BLaER1 treated with 17β-estradiol and CSF1 and Interleukin-3, amounts not matched to agents 10 nM and 100 nM (cell line): Measurements from ENCODE around the gene PEDS1.
"Not testable (repeated sequence)": the region's sequence is repeated elsewhere in the genome, so short reads cannot be mapped to it uniquely, and the experiment has no call there.

ENCODE experiments used
- H3K27ac ChIP-seq, 11 experiments: shearing (Covaris generic); formaldehyde crosslinking; 2 replicates each; pipeline ENCODE4 v1.8.1; 2022
- H3K27me3 ChIP-seq, 11 experiments: shearing (Covaris generic); formaldehyde crosslinking; 2 replicates each; pipeline ENCODE4 v1.8.1; 2022
- H3K36me3 ChIP-seq, 11 experiments: shearing (Covaris generic); formaldehyde crosslinking; 2 replicates each; pipeline ENCODE4 v1.8.1; 2022
- H3K4me1 ChIP-seq, 10 experiments: shearing (Covaris generic); formaldehyde crosslinking; 2 replicates each; pipeline ENCODE4 v1.8.1; 2022
- H3K4me2 ChIP-seq, 11 experiments: shearing (Covaris generic); formaldehyde crosslinking; 2 replicates each; pipeline ENCODE4 v1.8.1; 2022
- H3K4me3 ChIP-seq, 10 experiments: shearing (Covaris generic); formaldehyde crosslinking; 2 replicates each; pipeline ENCODE4 v1.8.1; 2022
- H3K9ac ChIP-seq, 11 experiments: shearing (Covaris generic); formaldehyde crosslinking; 2 replicates each; pipeline ENCODE4 v1.8.1; 2022
- H3K9me3 ChIP-seq, 11 experiments: shearing (Covaris generic); formaldehyde crosslinking; replicated peaks in 1 of 11; 2 replicates each; pipeline ENCODE4 v1.8.1; 2022
- H4K20me1 ChIP-seq, 11 experiments: shearing (Covaris generic); formaldehyde crosslinking; 2 replicates each; pipeline ENCODE4 v1.8.1; 2022
- Cebpa-rat ChIP-seq, 11 experiments: shearing (Covaris generic); IDR thresholded peaks; 2 replicates each; pipeline ENCODE4 v1.8.1; 2022

PEDS1 gene

GRCh38 chr20:50136822-50137599 lies 16.5 kb downstream of the PEDS1 start:
- Histone ChIP-seq H3K9ac (no peak overlapping the region), H3K4me2 (no peak overlapping the region), H3K27me3 (no peaks in the 10 kb centered on the region), H3K36me3 (peaks cover 75 to 100% (median 95%) of the 10 kb centered on the region in 11 experiments), H3K4me1 (peaks cover 6 to 52% (median 33%) of the 10 kb centered on the region in 10 experiments; a peak in 18 of 20 replicates), H3K9me3 (no peaks in the 10 kb centered on the region), H4K20me1 (peaks cover 9 to 100% (median 80%) of the 10 kb centered on the region in 11 experiments; a peak in 19 of 22 replicates), H3K27ac (peak overlapping the region in 2 of 11 experiments; percentile 7 to 15; a peak in 3 of 22 replicates), H3K4me3 (no peak overlapping the region)
- no peak for TF ChIP-seq Cebpa-rat (IDR thresholded peaks at IDR 0.05)

- H3K9me3 ChIP-seq, H3K27ac ChIP-seq, H3K4me2 ChIP-seq, H3K4me3 ChIP-seq, H3K9ac ChIP-seq, H3K27me3 ChIP-seq: not testable (repeated sequence)
- peaks cover 9 to 95% (median 73%) of the 10 kb centered on the region in 11 experiments; a peak in 19 of 22 replicates for H4K20me1 ChIP-seq
- H3K4me1 ChIP-seq, result peaks cover 6 to 34% (median 19%) of the 10 kb centered on the region in 10 experiments; a peak in 17 of 20 replicates
- peaks cover 75 to 100% (median 95%) of the 10 kb centered on the region in 11 experiments for H3K36me3 ChIP-seq
Measured at GRCh38 chr20:50135157-50135556, 18.4 kb downstream of the PEDS1 start.

- no peaks in the 10 kb centered on the region for H3K27me3 ChIP-seq
- peaks cover 0 to 18% (median 4%) of the 10 kb centered on the region in 10 experiments; a peak in 14 of 20 replicates for H3K4me1 ChIP-seq
- no peak for TF ChIP-seq Cebpa-rat (IDR thresholded peaks at IDR 0.05)
- no peaks in the 10 kb centered on the region for H3K9me3 ChIP-seq
- peaks cover 12 to 95% (median 66%) of the 10 kb centered on the region in 11 experiments; a peak in 19 of 22 replicates for H4K20me1 ChIP-seq
- H3K36me3 ChIP-seq, result peaks cover 83 to 100% (median 98%) of the 10 kb centered on the region in 11 experiments
- no peak overlapping the region for H3K4me3 ChIP-seq
- no peak overlapping the region for H3K4me2 ChIP-seq
- no peak overlapping the region for H3K9ac ChIP-seq
- H3K27ac ChIP-seq, result no peak overlapping the region
Measured at GRCh38 chr20:50133474-50134217, 19.9 kb downstream of the PEDS1 start.

- Histone ChIP-seq H3K36me3 (peaks cover 89 to 100% (median 98%) of the 10 kb centered on the region in 11 experiments), H3K4me1 (peaks cover 0 to 12% (median 0%) of the 10 kb centered on the region in 10 experiments; a peak in 5 of 20 replicates), H3K9me3 (no peaks in the 10 kb centered on the region), H3K27ac (no peak overlapping the region), H3K4me3 (no peak overlapping the region), H3K27me3 (no peaks in the 10 kb centered on the region), H3K4me2 (no peak overlapping the region), H3K9ac (no peak overlapping the region), H4K20me1 (peaks cover 6 to 91% (median 60%) of the 10 kb centered on the region in 11 experiments; a peak in 18 of 22 replicates)
- TF ChIP-seq Cebpa-rat (IDR thresholded peaks at IDR 0.05), result no peak
Measured at GRCh38 chr20:50133041-50133440, 20.5 kb downstream of the PEDS1 start.

GRCh38 chr20:50130995-50131394 lies 22.5 kb downstream of the PEDS1 start:
- Histone ChIP-seq H3K36me3 (peaks cover 87 to 100% (median 99%) of the 10 kb centered on the region in 11 experiments), H3K4me3 (no peak overlapping the region), H3K4me1 (no peaks in the 10 kb centered on the region), H3K27me3 (no peaks in the 10 kb centered on the region), H4K20me1 (peaks cover 5 to 74% (median 53%) of the 10 kb centered on the region in 11 experiments; a peak in 17 of 22 replicates), H3K9me3 (no peaks in the 10 kb centered on the region), H3K9ac (no peak overlapping the region), H3K27ac (no peak overlapping the region), H3K4me2 (no peak overlapping the region)
- TF ChIP-seq Cebpa-rat (IDR thresholded peaks at IDR 0.05), result no peak

GRCh38 chr20:50130356-50130723 lies 23.2 kb downstream of the PEDS1 start:
- Histone ChIP-seq H3K4me2 (no peak overlapping the region), H3K27me3 (no peaks in the 10 kb centered on the region), H4K20me1 (peaks cover 5 to 70% (median 50%) of the 10 kb centered on the region in 11 experiments; a peak in 16 of 22 replicates), H3K36me3 (peaks cover 89 to 100% (median 99%) of the 10 kb centered on the region in 11 experiments), H3K4me3 (no peak overlapping the region), H3K27ac (no peak overlapping the region), H3K4me1 (no peaks in the 10 kb centered on the region), H3K9ac (no peak overlapping the region), H3K9me3 (no peaks in the 10 kb centered on the region)
- TF ChIP-seq Cebpa-rat (IDR thresholded peaks at IDR 0.05), result no peak

GRCh38 chr20:50129662-50130355 lies 23.7 kb downstream of the PEDS1 start:
- Histone ChIP-seq H3K9me3 (no peaks in the 10 kb centered on the region), H3K27ac (no peak overlapping the region), H3K4me3 (no peak overlapping the region), H3K4me2 (no peak overlapping the region), H4K20me1 (peaks cover 5 to 67% (median 46%) of the 10 kb centered on the region in 11 experiments; a peak in 16 of 22 replicates), H3K36me3 (peaks cover 89 to 100% (median 99%) of the 10 kb centered on the region in 11 experiments), H3K4me1 (no peaks in the 10 kb centered on the region), H3K27me3 (no peaks in the 10 kb centered on the region), H3K9ac (no peak overlapping the region)
- no peak for TF ChIP-seq Cebpa-rat (IDR thresholded peaks at IDR 0.05)

- no peaks in the 10 kb centered on the region for H3K9me3 ChIP-seq
- H3K36me3 ChIP-seq, result peaks cover 91 to 100% (median 99%) of the 10 kb centered on the region in 11 experiments
- peaks cover 5 to 56% (median 37%) of the 10 kb centered on the region in 11 experiments; a peak in 16 of 22 replicates for H4K20me1 ChIP-seq
- no peaks in the 10 kb centered on the region for H3K4me1 ChIP-seq
- H3K4me3 ChIP-seq, result no peak overlapping the region
- no peaks in the 10 kb centered on the region for H3K27me3 ChIP-seq
- TF ChIP-seq Cebpa-rat (IDR thresholded peaks at IDR 0.05), result no peak
- no peak overlapping the region for H3K9ac ChIP-seq
- no peak overlapping the region for H3K4me2 ChIP-seq
- H3K27ac ChIP-seq, result no peak overlapping the region
Measured at GRCh38 chr20:50128520-50128905, 25.0 kb downstream of the PEDS1 start.
